ENCODE measurements around the gene PUS7L.
"Not testable (repeated sequence)": the region's sequence is repeated elsewhere in the genome, so short reads cannot be mapped to it uniquely, and the experiment has no call there.

The PUS7L gene, protein sequence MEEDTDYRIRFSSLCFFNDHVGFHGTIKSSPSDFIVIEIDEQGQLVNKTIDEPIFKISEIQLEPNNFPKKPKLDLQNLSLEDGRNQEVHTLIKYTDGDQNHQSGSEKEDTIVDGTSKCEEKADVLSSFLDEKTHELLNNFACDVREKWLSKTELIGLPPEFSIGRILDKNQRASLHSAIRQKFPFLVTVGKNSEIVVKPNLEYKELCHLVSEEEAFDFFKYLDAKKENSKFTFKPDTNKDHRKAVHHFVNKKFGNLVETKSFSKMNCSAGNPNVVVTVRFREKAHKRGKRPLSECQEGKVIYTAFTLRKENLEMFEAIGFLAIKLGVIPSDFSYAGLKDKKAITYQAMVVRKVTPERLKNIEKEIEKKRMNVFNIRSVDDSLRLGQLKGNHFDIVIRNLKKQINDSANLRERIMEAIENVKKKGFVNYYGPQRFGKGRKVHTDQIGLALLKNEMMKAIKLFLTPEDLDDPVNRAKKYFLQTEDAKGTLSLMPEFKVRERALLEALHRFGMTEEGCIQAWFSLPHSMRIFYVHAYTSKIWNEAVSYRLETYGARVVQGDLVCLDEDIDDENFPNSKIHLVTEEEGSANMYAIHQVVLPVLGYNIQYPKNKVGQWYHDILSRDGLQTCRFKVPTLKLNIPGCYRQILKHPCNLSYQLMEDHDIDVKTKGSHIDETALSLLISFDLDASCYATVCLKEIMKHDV

DNA sequence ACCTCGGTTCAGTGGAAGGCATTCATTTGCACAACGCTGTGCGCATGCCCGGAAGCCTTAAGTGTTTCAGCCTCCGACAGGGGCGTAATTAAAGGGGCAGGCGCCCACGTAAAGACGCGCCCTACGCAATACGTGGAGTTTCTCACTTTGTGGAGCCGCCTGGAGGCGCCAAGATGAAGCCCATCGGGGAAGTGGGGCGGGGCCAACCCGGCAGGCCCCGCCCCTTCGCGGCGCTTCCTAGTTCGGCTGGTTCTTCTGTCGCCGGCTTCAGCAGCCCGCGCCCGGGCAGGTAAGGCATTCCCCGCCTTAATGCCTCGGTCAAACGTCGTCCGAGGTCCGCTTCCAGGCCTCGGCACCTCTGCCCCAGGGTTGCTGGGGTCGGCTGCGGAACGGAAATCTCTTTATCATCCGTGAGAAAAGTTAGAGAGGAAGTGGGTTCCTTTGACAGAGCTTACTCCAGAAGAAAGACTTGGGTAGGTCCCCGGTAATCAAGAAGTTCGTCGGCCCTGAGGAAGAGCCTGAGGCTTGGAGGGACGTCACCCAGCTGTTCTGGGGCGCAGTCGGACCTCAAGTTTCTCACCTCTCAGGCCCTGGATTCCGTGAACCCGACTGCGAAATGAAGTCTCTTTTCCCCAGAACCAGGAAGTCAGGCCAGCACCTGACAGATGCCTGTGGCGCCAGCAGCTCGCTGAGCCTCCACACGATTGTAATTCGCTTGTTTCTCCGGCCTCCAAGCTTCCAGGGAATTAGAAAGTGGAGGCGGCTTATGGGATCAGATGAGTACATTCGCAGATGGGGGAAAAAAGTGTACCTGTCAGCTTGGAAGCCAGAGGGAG, at the start of gene PUS7L, which contains the start of gene IRAK4:
PUS7L (minus strand) TSS at position 63 of the 836 bp plus-strand sequence. CDS start 3,545 bp downstream, outside the sequence.
IRAK4 (plus strand) TSS at position 224 of the 836 bp plus-strand sequence. CDS start 9,161 bp downstream, outside the sequence.
- peak; percentile 97 for DNase-seq

- no peak for DNase-seq
Observed at GRCh38 chr12:43807386-43807785, 48.8 kb upstream of the PUS7L start.

DNA sequence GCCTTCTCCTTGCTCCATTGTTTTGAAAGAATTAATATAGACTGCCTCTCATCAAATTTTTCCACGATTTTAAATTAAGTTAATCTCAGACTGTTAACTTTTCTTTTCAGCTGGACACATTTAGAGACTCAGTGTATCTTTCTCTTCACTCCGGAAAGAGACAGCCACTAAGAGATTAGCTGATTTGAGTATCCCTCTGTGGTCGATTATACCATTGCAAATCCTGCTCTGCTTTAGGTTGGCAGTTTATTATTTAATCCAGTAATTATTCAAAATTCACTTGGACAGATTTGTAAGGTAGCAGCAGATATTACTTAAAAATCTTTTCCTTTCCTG, 48.1 kb upstream of the PUS7L start:
- DNase-seq: peak; percentile 5

GRCh38 chr12:43805860-43806736, 47.5 kb upstream of the PUS7L start, which contains the start of gene TWF1:
TWF1 (minus strand) TSS chr12:43806317; CDS start chr12:43806245, 72 bp downstream.
- peak; percentile 88 for DNase-seq

- peak; percentile 30 for DNase-seq
Observed at GRCh38 chr12:43805149-43805859, 46.7 kb upstream of the PUS7L start.

DNA sequence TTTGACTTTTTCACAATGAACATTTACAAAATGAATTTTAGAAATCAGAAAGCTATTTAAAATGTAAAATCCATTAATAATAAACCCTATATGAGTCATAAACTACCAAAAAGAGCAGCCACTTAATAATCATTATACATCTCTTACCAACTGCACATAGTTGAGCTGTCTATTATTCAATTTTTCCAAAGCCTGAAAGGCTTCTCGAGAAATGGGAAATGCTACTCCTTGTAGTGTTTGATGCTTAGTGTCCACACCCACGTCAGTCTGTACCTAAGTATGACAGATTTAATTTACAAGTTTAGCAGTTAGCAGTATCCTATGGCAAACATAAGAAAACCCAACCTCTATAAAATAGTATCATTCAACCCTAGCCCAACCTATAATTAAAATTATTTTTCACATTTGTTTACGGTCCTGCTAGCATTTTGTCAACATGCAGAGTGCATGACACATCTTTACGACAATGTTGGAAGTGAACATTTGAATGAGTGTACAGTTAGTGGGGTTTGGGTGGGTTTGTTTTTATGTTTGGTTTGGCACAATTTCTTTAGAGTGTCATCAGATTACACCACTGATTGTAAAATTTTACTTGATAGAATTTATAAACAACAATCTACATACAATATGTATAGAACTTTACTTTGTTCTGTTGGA, 39.1 kb upstream of the PUS7L start:
- DNase-seq: no peak

DNA sequence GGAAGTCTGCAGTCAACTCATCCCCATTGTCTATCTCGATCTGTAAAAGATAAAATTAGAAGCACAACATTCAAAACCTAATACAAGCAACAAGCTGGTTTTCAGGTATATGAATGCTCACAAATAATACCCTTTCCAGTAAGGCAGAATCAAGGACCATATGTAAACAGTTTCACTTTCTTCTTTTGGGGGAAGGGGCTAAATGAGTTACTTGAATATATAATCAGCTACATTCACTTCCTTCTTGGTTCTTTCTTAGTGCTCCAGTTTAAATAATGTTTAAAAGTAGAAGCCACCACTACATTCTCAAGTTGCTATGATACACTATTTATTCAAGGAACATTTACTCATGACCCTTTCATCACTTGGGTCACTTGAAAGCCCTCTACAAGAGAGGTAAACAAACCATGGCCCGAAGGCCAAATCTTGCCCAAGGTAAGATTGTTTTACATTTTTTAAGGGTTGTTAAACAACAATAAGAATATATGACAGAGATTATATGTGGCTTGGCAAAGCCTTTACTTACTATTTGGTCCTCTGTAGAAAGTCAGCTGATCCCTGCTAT, 37.2 kb upstream of the PUS7L start:
- no peak for DNase-seq

DNA sequence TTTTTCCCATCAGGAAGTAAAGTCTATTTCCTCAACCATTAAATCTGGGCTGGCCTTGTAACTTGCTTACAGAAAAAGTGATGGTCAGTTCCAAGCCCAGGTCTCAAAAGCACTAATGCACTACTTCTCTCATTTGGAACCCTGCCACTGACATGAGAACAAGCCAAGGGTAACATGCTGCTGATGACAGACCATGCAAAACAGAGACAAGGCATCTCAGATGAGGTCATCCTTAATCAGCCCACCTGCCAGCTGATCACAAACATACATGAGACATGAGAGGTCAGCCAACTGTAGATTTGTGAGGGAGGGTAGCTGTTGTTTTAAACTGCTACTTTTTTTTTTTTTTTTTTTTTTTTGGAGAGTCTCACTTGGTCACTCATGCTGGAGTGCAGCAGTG, 31.4 kb upstream of the PUS7L start:
- DNase-seq: no peak

DNA sequence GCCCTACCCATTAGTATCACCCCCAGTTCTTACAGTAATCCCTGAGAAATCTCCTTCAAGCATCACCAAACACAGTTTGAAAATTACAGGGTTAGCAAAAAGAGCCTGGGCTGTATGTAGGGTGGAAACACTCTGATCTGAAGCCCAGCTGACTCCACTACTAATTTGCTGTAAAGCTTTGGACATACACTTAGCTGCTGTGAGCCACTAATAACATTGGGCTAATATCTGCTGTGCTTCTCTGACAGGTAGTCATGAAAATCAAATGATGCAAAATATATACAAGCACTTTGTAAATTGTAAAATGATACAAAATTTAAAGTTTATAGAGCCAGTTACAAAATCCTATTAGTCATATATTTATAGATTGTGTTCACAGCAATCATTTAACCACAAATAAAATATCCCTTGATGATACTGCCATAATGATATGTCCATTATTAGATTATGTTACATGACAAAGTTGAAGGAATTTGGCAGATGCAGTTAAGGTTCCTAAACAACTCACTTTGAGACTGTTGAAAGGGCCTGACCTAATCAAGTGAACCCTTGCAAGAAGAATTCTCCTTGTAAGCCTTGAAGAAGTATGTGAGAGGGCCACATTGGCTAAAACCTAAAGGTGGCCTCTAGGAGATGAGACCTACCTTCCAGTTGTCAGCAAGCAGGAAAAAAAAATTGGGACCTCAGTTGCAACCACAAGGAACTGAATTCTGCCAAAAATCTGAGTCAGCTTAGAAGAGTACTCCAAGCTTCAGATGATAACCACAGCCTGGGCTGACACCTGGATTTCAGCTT, 28.5 kb upstream of the PUS7L start:
- DNase-seq: no peak

- DNase-seq: peak; percentile 16
Observed at GRCh38 chr12:43776498-43776897, 17.9 kb upstream of the PUS7L start.

GRCh38 chr12:43766291-43766690, 7.7 kb upstream of the PUS7L start:
- DNase-seq: no peak

GRCh38 chr12:43764528-43764927, 5.9 kb upstream of the PUS7L start:
- DNase-seq: no peak

DNA sequence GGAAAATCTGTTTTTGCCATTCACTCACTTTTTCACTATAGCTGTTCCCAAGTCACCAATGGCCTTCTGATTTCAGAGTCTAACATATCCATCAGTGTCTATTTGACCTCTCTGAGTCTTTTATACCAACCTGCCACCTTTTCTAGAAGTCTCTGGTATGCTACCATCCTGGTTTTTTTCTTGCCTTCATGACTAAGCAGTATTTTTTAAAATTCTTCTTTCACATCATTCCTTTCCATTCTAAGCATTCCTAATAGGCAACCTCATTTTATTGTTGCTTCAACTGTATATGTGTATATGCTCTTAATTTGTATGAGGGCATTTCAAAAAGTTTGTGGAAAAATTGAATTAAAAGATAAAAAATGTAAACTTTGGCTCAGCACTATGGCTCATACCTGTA, 5.2 kb upstream of the PUS7L start:
- DNase-seq: no peak

DNA sequence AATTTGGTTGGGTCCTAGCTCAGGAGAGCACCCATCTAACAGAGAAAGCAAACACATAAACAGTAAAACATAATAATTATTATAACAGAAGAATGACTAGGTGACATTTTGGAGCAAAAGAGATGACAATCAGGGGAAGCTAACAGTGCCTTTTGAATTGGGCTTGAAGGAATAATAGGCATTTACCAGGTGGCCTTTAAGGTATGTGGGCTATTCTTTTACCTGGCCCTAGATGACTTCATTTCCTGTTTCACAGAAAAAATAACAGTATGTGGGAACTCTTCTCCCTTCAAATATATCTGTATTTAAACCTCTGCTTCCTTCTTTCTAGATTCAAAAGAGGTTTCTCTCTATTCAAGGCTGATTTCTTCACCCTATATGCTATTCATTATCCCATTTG, 4.0 kb upstream of the PUS7L start:
- no peak for DNase-seq

DNA sequence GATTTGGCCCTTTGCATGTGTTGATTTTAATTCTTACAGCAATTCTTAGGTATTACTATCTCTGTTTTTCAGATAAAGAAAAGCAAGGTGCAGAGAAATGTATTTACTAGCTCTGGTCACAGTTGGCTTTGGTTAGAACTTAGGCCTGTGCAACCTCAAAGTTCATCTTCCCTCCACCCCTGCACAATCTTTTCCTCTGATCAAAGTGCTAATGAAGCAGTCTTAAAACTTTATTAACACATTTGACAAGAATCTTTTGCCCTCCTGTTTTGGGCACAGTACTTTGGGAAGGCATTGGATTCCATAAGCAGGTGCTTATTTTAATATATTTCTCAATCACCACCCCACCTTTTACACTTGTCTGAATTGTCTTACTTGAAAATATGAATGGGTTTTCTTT, 2.9 kb upstream of the PUS7L start:
- no peak for DNase-seq

- DNase-seq: no peak
Observed at GRCh38 chr12:43760396-43760795, 1.8 kb upstream of the PUS7L start.

DNA sequence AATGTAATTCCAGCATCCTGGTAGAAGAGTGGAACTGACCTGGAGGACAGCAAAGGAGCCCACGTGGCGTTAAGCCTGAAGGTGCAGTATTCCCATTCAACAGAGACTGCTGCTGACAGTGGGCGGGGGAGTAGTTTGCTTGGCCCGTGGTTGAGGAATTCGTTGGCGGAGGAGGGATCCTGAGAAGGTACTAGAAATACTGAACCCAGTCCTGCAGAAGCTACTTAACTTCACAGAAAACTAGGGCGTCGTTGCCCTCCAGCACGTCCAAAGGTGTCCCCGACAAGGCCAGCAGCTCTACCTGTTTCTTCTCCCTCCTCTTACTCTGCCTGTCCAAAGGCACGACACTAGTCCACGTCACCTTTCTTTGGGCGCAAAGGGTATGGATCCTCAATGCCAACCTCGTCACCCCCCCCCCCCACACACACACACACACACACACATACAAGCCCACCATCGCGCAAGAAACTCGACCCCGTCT, 303 bp downstream of the PUS7L start:
- no peak for DNase-seq

- no peak for DNase-seq
Observed at GRCh38 chr12:43754015-43754414, 4.6 kb downstream of the PUS7L start.

DNA sequence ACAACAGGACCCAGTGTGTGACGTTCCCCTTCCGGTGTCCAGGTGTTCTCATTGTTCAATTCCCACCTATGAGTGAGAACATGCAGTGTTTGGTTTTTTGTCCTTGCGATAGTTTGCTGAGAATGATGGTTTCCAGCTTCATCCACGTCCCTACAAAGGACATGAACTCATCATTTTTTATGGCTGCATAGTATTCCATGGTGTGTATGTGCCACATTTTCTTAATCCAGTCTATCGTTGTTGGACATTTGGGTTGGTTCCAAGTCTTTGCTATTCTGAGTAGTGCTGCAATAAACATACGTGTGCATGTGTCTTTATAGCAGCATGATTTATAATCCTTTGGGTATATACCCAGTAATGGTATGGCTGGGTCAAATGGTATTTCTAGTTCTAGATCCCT, 7.2 kb downstream of the PUS7L start:
- not testable (repeated sequence) for DNase-seq

GRCh38 chr12:43750814-43751213, 7.8 kb downstream of the PUS7L start:
- DNase-seq: no peak
